Gastrocnemius medialis (tissue), 4 donors: ENCODE data around the gene SCAMP1.

Experiments
- POLR2A ChIP-seq, 2 donors: fragments of 450-650 bp; IDR thresholded peaks; one replicate each; pipeline ENCODE4 v1.6.1; 2017; ENCODE audit warnings: antibody characterized with exemption in 2 of 2, mild to moderate bottlenecking in 2 of 2, moderate library complexity in 2 of 2
- TF ChIP-seq, protein P1 (sequence below), 5 experiments: fragments of 450-650 bp in 3 of 5; fragments of 200-600 bp in 2 of 5; sonication (generic) in 2 of 5; IDR thresholded peaks in 4 of 5; conservative IDR thresholded peaks in 1 of 5; 1 replicate in 4 of 5; 2 replicates in 1 of 5; pipeline ENCODE4 v1.5.1; 2016 to 2019; ENCODE audit warnings: antibody characterized with exemption in 5 of 5, mild to moderate bottlenecking in 3 of 5, moderate library complexity in 3 of 5

DNA sequence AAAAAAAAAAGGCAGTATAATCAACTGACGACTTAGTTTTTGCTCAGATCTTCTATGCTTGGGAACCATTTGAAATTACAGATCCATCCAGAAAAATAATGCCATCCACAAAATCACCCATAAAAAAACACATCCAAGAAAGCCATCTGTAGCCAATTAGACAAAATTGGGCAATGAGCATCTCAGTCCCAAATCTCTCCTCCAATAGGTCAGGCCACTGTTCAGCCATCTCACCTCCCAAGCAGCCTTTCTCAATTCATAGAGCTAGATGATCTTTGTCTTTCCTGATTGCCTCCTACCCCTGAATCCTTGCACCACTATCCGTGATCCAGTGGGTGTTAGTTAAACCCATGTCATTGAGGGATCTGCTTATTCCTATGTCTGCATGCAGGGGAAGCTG lies 139.6 kb downstream of the SCAMP1 start:
- TF ChIP-seq, protein P1, sequence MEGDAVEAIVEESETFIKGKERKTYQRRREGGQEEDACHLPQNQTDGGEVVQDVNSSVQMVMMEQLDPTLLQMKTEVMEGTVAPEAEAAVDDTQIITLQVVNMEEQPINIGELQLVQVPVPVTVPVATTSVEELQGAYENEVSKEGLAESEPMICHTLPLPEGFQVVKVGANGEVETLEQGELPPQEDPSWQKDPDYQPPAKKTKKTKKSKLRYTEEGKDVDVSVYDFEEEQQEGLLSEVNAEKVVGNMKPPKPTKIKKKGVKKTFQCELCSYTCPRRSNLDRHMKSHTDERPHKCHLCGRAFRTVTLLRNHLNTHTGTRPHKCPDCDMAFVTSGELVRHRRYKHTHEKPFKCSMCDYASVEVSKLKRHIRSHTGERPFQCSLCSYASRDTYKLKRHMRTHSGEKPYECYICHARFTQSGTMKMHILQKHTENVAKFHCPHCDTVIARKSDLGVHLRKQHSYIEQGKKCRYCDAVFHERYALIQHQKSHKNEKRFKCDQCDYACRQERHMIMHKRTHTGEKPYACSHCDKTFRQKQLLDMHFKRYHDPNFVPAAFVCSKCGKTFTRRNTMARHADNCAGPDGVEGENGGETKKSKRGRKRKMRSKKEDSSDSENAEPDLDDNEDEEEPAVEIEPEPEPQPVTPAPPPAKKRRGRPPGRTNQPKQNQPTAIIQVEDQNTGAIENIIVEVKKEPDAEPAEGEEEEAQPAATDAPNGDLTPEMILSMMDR (IDR thresholded peaks at IDR 0.05 in 4 of 5, conservative IDR thresholded peaks at IDR 0.05 in 1 of 5) = no peak
- TF ChIP-seq POLR2A (IDR thresholded peaks at IDR 0.05) = no peak
